Heart left ventricle (tissue), 16 donors: ENCODE results near the gene AAK1. TPM values are rescaled to one million over a fixed set of nuclear protein-coding genes. Genes with fewer than 3 reads are reported as not detected.

ENCODE experiments used
- ATAC-seq, 4 donors: fragments of 200-7000 bp; cut with Tn5 transposase; one replicate each; pipeline ENCODE4 v1.9.1; 2020 to 2022; ENCODE audit warnings: moderate library complexity in 4 of 4, mild to moderate bottlenecking in 3 of 4, moderate number of reproducible peaks in 1 of 4
- DNase-seq, 5 donors: peaks; one replicate each; pipeline ENCODE4 v3.0.0-alpha.2; 2020
- H3K27ac ChIP-seq, 12 donors: fragments of 200-600 bp; sonication (generic) in 4 of 12; one replicate each; pipeline versions ENCODE4 v1.5.0 to v1.8.0; 2016 to 2022; ENCODE audit warnings: mild to moderate bottlenecking in 2 of 12
- H3K27me3 ChIP-seq, 9 donors: fragments of 200-600 bp; sonication (generic) in 2 of 9; one replicate each; pipeline versions ENCODE4 v1.5.1 to v1.8.0; 2016 to 2022; ENCODE audit warnings: mild to moderate bottlenecking in 3 of 9
- H3K36me3 ChIP-seq, 9 donors: fragments of 200-600 bp; sonication (generic) in 2 of 9; one replicate each; pipeline versions ENCODE4 v1.5.0 to v1.8.0; 2018 to 2022; ENCODE audit warnings: mild to moderate bottlenecking in 2 of 9
- H3K4me1 ChIP-seq, 12 donors: fragments of 200-600 bp; sonication (generic) in 4 of 12; one replicate each; pipeline versions ENCODE4 v1.5.0 to v1.8.0; 2016 to 2022; ENCODE audit warnings: mild to moderate bottlenecking in 3 of 12
- H3K4me3 ChIP-seq, 12 donors: fragments of 200-600 bp; sonication (generic) in 4 of 12; one replicate each; pipeline versions ENCODE4 v1.5.0 to v1.8.0; 2017 to 2022; ENCODE audit warnings: mild to moderate bottlenecking in 9 of 12, moderate library complexity in 4 of 12
- H3K9me3 ChIP-seq, 12 donors: fragments of 200-600 bp; sonication (generic) in 4 of 12; one replicate each; pipeline versions ENCODE4 v1.5.0 to v1.8.0; 2016 to 2022; ENCODE audit warnings: mild to moderate bottlenecking in 1 of 12
- CTCF ChIP-seq, 12 donors: fragments of 200-600 bp; sonication (generic) in 4 of 12; IDR thresholded peaks; one replicate each; pipeline versions ENCODE4 v1.5.0 to v1.8.0; 2018 to 2022; ENCODE audit warnings: antibody characterized with exemption in 12 of 12, mild to moderate bottlenecking in 5 of 12
- POLR2A ChIP-seq, 2 donors: fragments of 450-650 bp; IDR thresholded peaks; one replicate each; pipeline ENCODE4 v1.6.1; 2017; ENCODE audit warnings: antibody characterized with exemption in 2 of 2, mild to moderate bottlenecking in 2 of 2, moderate library complexity in 2 of 2
- WGBS, 4 donors: extraction: QIAGEN DNeasy Blood & Tissue Kit in 2 of 4; methylation state at CpG; one replicate each; pipeline versions ENCODE4 v1.1.5 to v1.1.7; 2013 to 2018; 5-methylcytosine and 5-hydroxymethylcytosine counted together
- intact Hi-C, 10 donors: fragments of 100-400 bp; cut with DNase I; formaldehyde crosslinking; loops; one replicate each; pipeline versions ENCODE4 v1.11.1 to v1.14.2; 2022
- polyA plus RNA-seq, 2 donors: library from polyadenylated mRNA; stranded (reverse); fragments of 200-250 nt; gene quantifications; one replicate each; pipeline ENCODE4 v1.2.3, GENCODE V29; 2013
- total RNA-seq, 9 donors: library from RNA; depleted of rRNA in 2 of 9; stranded (reverse); fragments of >200 nt in 2 of 9; fragmentation: NEBNext Ultra II Directional in 3 of 9; extraction: Animal tissue kit (Norgen Biotek cat#: 25700) in 3 of 9; gene quantifications; one replicate each; pipeline versions ENCODE4 v1.1.0 to v1.2.4, GENCODE V29; 2016 to 2023
- donor health status: ischemic (EF 13 %, LVEDD 7.1; RV severe dilation, severe dysfunction).
- donor health status: healthy with polysubstance abuse.
- donor health status: DM: no; HTN: yes; CAD: no.
- donor health status: DM: no; HTN: no; CAD: no.
- donor health status: ischemic (EF 25% LVEDD 6.9; RV normal size, moderate dysfunction).
- donor health status: ischemic (EF 25% LVEDD 5.7; RV mildly dilated, moderate dysfunction).
- donor health status: healthy.
- donor health status: DM: yes; HTN: yes; CAD: no.
- donor health status: ischemic (EF 35%, LVEDD 5.7; RV mildly dilated, moderate dysfunction).
- donor health status: nonischemic (EF 11% LVEDD 7.7; RV severe dilation, severe dysfunction).
- donor health status: DM: yes; HTN: yes; CAD: no.
- donor health status: PGD.
- donor health status: ischemic (EF 29% LVEDD 5.4; RV normal size, mild dysfunction).
- donor health status: nonischemic (EF 23%, LVEDD 6.1; RV moderate dilation, normal function).

Gene AAK1
- total and polyA plus RNA-seq, 11 donors: 34.4 to 167 (median 122) TPM

- H3K27ac ChIP-seq: peak overlapping the region in 1 of 12 donors; percentile 64
Measured at GRCh38 chr2:69535817-69536241, 107.7 kb downstream of the AAK1 start.

GRCh38 chr2:69531186-69531585, 112.4 kb downstream of the AAK1 start:
- Histone ChIP-seq H3K36me3 (peaks cover 0 to 95% (median 87%) of the 10 kb centered on the region in 9 donors), H3K27me3 (no peaks in the 10 kb centered on the region), H3K4me3 (no peak overlapping the region), H3K27ac (no peak overlapping the region), H3K9me3 (peaks cover 0 to 19% (median 0%) of the 10 kb centered on the region in 12 donors), H3K4me1 (peaks cover 0 to 18% (median 3%) of the 10 kb centered on the region in 12 donors)
- TF ChIP-seq POLR2A (IDR thresholded peaks at IDR 0.05) (no peak), CTCF (IDR thresholded peaks at IDR 0.05) (no peak)
- intact Hi-C loops: no loop called here
- 70 to 77% (median 74%) methylated on average over 7 of the region's 7 CpGs for WGBS, 4 donors
- ATAC-seq (no peak), DNase-seq (no peak)

More at GRCh38 chr2:69535817-69536241, 107.7 kb downstream of the AAK1 start:
- TF ChIP-seq POLR2A (IDR thresholded peaks at IDR 0.05) (no peak), CTCF (IDR thresholded peaks at IDR 0.05) (no peak)
- Histone ChIP-seq H3K36me3 (peaks cover 0 to 85% (median 71%) of the 10 kb centered on the region in 9 donors), H3K27me3 (no peaks in the 10 kb centered on the region), H3K9me3 (peaks cover 0 to 19% (median 0%) of the 10 kb centered on the region in 12 donors), H3K4me3 (no peak overlapping the region), H3K4me1 (peaks cover 4 to 43% (median 12%) of the 10 kb centered on the region in 12 donors)
- peak in 2 of 4 donors; percentile 15 to 42 for ATAC-seq
- WGBS, 4 donors: 64 to 82% (median 76%) methylated on average over 5 of the region's 5 CpGs
- intact Hi-C loops: no loop called here
- no peak for DNase-seq

- peaks cover 0 to 99% (median 92%) of the 10 kb centered on the region in 9 donors for H3K36me3 ChIP-seq
Measured at GRCh38 chr2:69529480-69529879, 114.1 kb downstream of the AAK1 start.

GRCh38 chr2:69525261-69525660, 118.3 kb downstream of the AAK1 start:
- no peaks in the 10 kb centered on the region for H3K27me3 ChIP-seq
- H3K9me3 ChIP-seq: no peaks in the 10 kb centered on the region
- H3K27ac ChIP-seq: no peak overlapping the region
- intact Hi-C loops: no loop called here
- H3K36me3 ChIP-seq: peaks cover 0 to 100% (median 98%) of the 10 kb centered on the region in 9 donors
- WGBS, 4 donors: 80 to 91% (median 83%) methylated on average over 3 of the region's 3 CpGs
- TF ChIP-seq POLR2A (IDR thresholded peaks at IDR 0.05) (no peak), CTCF (IDR thresholded peaks at IDR 0.05) (no peak)
- no peak overlapping the region for H3K4me3 ChIP-seq
- DNase-seq: no peak
- no peak for ATAC-seq
- peaks cover 0 to 11% (median 0%) of the 10 kb centered on the region in 12 donors for H3K4me1 ChIP-seq

More at GRCh38 chr2:69529480-69529879, 114.1 kb downstream of the AAK1 start:
- 34 to 72% (median 51%) methylated on average over 2 of the region's 2 CpGs for WGBS, 4 donors
- DNase-seq (no peak), ATAC-seq (no peak)
- peaks cover 0 to 19% (median 0%) of the 10 kb centered on the region in 12 donors for H3K9me3 ChIP-seq
- no peak overlapping the region for H3K27ac ChIP-seq
- intact Hi-C loops: no loop called here
- TF ChIP-seq POLR2A (IDR thresholded peaks at IDR 0.05) (no peak), CTCF (IDR thresholded peaks at IDR 0.05) (no peak)
- H3K4me1 ChIP-seq: peaks cover 0 to 11% (median 0%) of the 10 kb centered on the region in 12 donors
- H3K4me3 ChIP-seq: no peak overlapping the region
- H3K27me3 ChIP-seq: no peaks in the 10 kb centered on the region
